Stimulated activated CD4-positive, alpha-beta T cell treated with anti-CD3 and anti-CD28 coated beads, Interleukin-1b, Interleukin-23, amount 100 ng/mL, for 24 hours (primary cell): ENCODE data around the gene NCAM2.

Experiments
- DNase-seq, 4 experiments: peaks; one replicate each; pipeline ENCODE4 v3.0.0-alpha.2; 2020; ENCODE audit warnings: low read depth in 4 of 4, low spot score in 1 of 4

Gene NCAM2

DNA sequence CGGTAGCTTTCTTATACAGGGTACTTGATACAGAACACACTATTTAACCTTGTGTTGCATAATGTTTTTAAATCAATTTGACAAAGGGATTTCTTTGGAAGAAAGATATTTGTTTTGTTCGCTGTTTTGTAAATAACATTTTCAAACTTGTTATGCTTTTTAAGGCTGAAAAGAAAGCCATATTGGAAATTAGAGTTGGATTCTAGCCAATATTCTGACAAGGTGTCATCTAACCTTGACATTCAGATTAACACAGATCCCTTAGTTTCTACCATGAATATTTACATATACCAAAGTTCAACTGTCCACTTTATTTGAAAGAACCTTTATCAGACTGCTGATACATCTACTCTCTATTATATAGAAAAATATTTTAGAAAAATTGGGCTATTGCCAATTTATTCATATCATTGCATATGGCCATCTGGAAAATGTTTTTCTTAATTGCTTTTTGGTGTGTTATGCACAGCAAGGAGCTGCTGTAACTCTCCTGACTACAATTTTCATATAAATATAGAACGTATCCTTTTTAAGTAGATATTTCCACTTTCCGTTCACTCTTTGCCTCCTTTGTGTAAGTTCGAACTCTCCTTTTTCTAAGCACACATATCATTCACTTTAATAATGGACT lies 206.3 kb downstream of the NCAM2 start:
- no peak for DNase-seq

DNA sequence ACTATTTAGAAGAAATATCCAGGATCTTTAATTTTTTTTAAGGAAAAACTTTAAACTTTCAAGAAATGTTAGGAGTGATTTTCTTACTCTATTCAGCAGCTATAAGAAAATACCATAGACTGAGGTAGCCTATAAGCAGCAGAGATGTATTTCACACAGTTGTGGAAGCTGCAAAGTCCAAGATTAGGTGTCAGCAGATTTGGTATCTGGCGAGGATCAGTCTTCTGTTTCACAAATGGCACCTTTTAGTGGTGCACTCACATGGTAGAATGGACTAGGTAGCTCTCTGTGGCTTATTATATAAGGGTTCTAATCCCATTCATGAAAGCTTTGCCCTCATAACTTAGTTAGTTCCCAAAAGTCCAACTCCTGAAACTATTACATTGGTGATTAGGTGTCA lies 207.4 kb downstream of the NCAM2 start:
- DNase-seq, result no peak

DNA sequence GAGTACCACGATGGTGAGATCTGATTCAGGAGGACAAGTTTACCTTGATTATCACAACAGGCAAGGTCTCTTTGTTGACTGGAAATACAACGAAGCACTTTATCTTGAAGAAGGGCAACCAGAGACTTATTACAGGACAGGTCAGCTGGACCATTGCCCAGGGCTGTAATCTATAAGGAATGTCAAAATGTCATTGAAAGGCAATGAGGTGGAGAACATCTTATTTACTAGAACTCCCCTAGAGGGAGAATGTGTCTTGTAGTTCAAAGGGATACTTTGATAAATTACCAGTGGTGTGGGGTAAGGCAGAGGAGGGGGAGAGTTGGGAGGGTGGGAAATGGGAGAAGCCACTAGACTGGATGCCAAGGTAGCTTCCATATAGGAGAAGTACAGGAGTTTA lies 212.3 kb downstream of the NCAM2 start:
- DNase-seq, result no peak

- DNase-seq, result no peak
Observed at GRCh38 chr21:21213297-21213696, 215.1 kb downstream of the NCAM2 start.

DNA sequence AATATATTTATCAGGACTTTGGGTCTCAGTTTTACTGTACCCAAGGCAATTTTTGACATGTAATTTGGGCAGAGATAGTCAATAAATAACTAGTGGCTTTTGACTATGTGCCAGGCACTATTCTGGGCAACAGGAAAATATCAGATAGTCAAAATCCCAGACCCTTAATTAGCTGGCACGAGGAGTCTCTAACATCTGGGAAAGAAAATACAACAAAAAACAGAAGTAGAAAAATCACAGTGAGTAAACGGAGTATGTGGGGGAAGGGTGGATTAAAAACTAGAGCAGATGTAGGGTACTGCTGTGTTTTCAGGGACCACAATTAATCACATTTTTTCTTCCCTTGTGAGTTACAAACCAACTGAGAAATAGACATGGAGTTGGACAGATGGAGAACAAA lies 217.8 kb downstream of the NCAM2 start:
- DNase-seq, result no peak

- DNase-seq, result no peak
Observed at GRCh38 chr21:21226472-21226871, 228.3 kb downstream of the NCAM2 start.

- DNase-seq, result no peak
Observed at GRCh38 chr21:21230672-21231071, 232.5 kb downstream of the NCAM2 start.

DNA sequence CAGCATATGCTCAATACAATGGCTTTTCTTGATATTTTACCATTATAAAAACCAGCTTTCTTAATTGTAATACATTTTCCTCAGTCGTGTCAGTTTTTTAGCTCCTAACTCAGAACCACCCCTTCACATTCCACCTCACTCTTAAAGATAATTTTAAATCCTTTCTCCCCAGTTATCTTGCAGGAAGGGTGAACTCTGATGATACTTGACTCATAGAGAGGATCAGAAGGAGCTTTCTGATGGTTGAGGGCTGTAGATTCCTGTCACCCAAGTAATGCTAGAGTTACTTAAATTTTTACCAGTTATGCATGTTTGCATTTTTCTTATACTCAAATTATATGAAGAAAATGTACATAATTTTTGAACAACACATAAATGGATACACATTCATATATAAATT lies 233.7 kb downstream of the NCAM2 start:
- DNase-seq, result no peak

- no peak for DNase-seq
Observed at GRCh38 chr21:21232320-21232719, 234.1 kb downstream of the NCAM2 start.

DNA sequence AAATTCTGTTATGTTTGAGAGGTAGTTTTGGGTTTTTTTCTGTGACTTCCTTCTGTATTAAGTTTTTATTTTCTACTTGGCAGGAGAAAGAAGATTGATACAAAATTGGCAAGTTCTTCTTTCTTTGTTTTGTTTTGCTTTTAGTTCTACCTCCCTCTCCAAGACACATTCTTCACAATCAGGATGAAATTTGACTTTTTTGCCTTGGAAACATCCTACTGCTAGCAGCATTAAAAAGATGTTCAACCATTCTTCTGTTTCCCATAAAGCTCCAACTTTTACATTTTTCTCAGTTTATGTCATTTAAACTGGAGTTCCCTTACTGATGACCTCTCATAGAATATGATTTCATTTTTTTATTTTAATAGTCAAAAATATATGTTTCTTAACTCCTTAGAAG lies 234.8 kb downstream of the NCAM2 start:
- DNase-seq, result no peak

GRCh38 chr21:21236996-21237395 lies 238.8 kb downstream of the NCAM2 start:
- DNase-seq, result no peak

DNA sequence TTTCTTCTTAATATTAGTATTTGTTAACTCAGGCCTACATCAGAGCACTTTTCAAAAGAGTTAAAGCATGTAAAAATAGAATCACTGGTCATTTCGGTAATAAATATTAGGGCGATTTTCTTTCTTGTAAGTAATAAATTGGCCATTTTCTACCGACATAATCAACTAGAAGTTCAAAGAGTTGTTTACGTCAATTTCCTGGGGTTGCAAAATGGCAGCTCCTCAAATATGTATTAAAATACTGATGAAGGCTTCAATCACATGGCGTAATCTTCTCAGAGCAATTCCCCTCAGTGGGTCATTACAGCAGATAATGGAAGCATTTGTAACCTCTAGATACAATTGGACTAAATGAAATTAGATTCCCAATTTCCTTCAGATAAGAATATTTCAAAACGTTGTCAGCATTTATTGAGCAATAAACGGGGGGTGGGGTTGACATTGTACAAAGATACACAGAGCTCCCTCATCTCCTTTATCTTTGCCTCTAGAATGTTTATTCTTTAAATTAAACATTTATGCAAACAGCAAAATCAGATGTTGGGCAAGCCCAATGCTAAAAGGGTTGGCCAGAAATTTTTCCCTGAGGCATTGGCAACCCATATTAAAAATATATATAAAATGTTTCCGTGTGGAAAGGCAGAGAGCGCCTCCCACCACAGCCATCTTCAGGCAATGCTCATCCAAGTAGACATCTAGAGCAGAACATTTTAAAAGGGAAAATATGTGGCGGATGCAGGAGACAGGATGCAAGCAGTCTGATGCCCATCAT lies 240.6 kb downstream of the NCAM2 start:
- no peak for DNase-seq

GRCh38 chr21:21241391-21241790 lies 243.2 kb downstream of the NCAM2 start:
- no peak for DNase-seq

DNA sequence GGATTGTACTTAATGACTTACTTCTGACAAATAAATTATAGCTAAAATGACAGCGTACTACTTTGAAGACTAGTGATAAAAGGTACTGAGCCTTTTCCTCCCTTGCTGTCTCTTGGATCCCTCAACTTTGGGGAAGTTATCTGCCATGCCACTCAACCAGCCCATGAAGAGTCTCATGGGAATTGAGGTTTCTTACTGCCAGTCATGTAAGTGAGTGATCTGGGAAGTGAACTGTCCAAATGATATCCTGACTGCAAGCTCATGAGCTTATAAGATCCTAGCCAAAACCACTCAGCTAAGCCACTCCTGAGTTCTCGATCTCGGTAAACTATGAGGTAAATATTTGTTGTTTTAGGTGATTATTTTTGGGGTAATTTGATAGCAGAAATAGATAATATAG lies 247.8 kb downstream of the NCAM2 start:
- no peak for DNase-seq

- DNase-seq, result no peak
Observed at GRCh38 chr21:21247424-21247823, 249.2 kb downstream of the NCAM2 start.

- no peak for DNase-seq
Observed at GRCh38 chr21:21262048-21262447, 263.8 kb downstream of the NCAM2 start.

DNA sequence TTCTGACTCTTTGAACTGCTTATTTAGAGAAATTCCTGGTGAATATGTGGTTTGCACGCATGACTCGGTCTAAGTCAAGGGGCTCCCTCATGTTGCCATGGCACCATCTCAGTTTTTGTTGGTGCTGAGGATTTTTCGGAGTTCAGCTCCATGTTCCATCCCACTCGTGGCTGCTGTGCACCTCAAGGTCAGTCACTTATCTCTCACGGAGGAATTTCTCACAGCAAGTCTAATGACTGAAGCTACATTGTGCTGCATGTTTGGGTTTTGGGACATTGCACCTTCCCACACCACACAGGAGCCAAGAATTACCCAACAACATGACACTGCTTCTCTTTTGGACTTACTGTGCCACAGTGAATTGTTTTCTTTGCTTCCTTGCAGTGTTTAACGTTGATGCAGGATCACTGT lies 269.9 kb downstream of the NCAM2 start:
- no peak for DNase-seq

- DNase-seq, result no peak
Observed at GRCh38 chr21:21268885-21269284, 270.7 kb downstream of the NCAM2 start.

GRCh38 chr21:21279193-21279901 lies 281.1 kb downstream of the NCAM2 start:
- DNase-seq, result no peak

GRCh38 chr21:21283810-21284209 lies 285.6 kb downstream of the NCAM2 start:
- no peak for DNase-seq

DNA sequence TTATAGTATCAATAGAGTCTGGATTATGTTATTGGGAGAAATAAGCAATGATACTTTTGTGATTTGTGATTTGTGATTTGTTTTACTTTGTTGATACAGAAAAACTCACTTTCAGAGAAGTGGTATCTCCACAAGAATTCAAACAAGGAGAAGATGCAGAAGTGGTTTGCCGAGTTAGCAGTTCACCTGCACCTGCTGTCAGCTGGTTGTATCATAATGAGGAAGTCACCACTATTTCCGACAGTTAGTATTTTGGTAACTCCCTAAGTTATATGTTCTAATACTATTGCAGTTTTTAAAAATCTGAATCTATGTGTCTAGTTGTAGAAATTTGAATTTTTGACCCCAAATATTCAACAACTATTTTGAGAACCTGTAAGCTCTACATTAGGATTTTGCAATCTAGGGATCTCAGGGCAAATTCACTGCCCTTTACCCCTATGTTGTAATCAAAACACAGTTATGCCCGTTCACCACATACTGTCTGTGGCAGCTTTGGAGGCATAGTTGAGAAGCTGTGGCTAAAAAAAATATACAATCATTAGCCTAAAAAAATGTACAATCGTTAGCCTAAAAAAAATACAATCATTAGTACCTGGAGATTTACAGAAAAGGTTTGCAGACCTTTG lies 288.1 kb downstream of the NCAM2 start:
- DNase-seq, result no peak

DNA sequence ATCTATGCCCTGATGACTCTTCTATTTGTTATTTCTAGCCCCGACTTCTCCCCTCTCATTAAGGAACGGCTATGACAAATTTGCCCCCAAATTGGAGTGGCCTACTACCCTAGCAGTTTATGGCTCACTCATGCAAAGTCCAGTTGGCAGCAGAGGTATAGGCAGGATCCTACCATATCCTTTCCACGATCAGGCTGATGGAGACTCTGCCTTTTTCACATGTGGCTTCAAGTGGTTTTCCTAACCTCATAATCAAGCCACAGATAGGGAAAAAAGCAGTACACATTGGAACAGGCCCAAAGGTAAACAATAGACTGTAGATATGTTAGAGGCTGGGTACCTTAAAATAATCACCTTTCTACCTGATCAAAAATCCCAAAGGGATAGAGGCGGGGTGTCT lies 292.5 kb downstream of the NCAM2 start:
- DNase-seq, result no peak
